NCI-H524 (cell line): ENCODE measurements around the gene QTRT2.

ENCODE experiments used
- DNase-seq, 2 experiments: peaks; one replicate each; lab custom pipeline; 2025; lab: John Stamatoyannopoulos, UW

Gene QTRT2

GRCh38 chr3:114078126-114078525 lies 21.6 kb downstream of the QTRT2 start:
- no peak for DNase-seq

- DNase-seq = no peak
These were observed 23.2 kb downstream of the QTRT2 start for GRCh38 chr3:114079761-114080160.

GRCh38 chr3:114080201-114080600 lies 23.7 kb downstream of the QTRT2 start:
- DNase-seq = no peak

GRCh38 chr3:114081037-114081436 lies 24.5 kb downstream of the QTRT2 start:
- DNase-seq = no peak

- DNase-seq = no peak
These were observed 26.6 kb downstream of the QTRT2 start for GRCh38 chr3:114083112-114083511.

GRCh38 chr3:114086356-114086755 lies 29.8 kb downstream of the QTRT2 start:
- DNase-seq = no peak

GRCh38 chr3:114089675-114090074 lies 33.1 kb downstream of the QTRT2 start:
- DNase-seq = no peak

- no peak for DNase-seq
These were observed 35.8 kb downstream of the QTRT2 start for GRCh38 chr3:114092151-114093015.

GRCh38 chr3:114093016-114093380 lies 36.5 kb downstream of the QTRT2 start:
- no peak for DNase-seq

GRCh38 chr3:114093596-114093995 lies 37.1 kb downstream of the QTRT2 start:
- DNase-seq = peak; percentile 1 to 49

GRCh38 chr3:114095796-114096195 lies 39.3 kb downstream of the QTRT2 start:
- no peak for DNase-seq

- DNase-seq = no peak
These were observed 44.6 kb downstream of the QTRT2 start for GRCh38 chr3:114101101-114101500.

- DNase-seq = no peak
These were observed 46.6 kb downstream of the QTRT2 start for GRCh38 chr3:114103181-114103580.

- no peak for DNase-seq
These were observed 47.3 kb downstream of the QTRT2 start for GRCh38 chr3:114103858-114104257.

GRCh38 chr3:114104414-114104813 lies 47.9 kb downstream of the QTRT2 start:
- DNase-seq = no peak

- DNase-seq = no peak
These were observed 51.6 kb downstream of the QTRT2 start for GRCh38 chr3:114108137-114108536.

GRCh38 chr3:114110439-114110838 lies 53.9 kb downstream of the QTRT2 start:
- DNase-seq = no peak

GRCh38 chr3:114111060-114111770 lies 54.7 kb downstream of the QTRT2 start:
- no peak for DNase-seq

GRCh38 chr3:114112696-114113095 lies 56.2 kb downstream of the QTRT2 start:
- no peak for DNase-seq

- no peak for DNase-seq
These were observed 58.2 kb downstream of the QTRT2 start for GRCh38 chr3:114114719-114115118.

- DNase-seq = no peak
These were observed 58.6 kb downstream of the QTRT2 start for GRCh38 chr3:114115143-114115542.

GRCh38 chr3:114119776-114120175 lies 63.2 kb downstream of the QTRT2 start:
- DNase-seq = no peak

- DNase-seq = no peak
These were observed 63.7 kb downstream of the QTRT2 start for GRCh38 chr3:114120211-114120610.
